NCI-H748 (cell line): ENCODE measurements around the gene A2M.

Experiments
- DNase-seq: peaks from one replicate; lab custom pipeline; 2025; ENCODE audit not compliant: unreplicated experiment; lab: John Stamatoyannopoulos, UW

The A2M gene

GRCh38 chr12:9099552-9100190 lies 16.0 kb downstream of the A2M start:
- no peak for DNase-seq

GRCh38 chr12:9098463-9099026 lies 17.2 kb downstream of the A2M start:
- no peak for DNase-seq

GRCh38 chr12:9098115-9098452 lies 17.6 kb downstream of the A2M start:
- no peak for DNase-seq

GRCh38 chr12:9096563-9097176 lies 19.0 kb downstream of the A2M start:
- no peak for DNase-seq

- no peak for DNase-seq
Observed at GRCh38 chr12:9095322-9095721, 20.4 kb downstream of the A2M start.

GRCh38 chr12:9094512-9095206 lies 21.1 kb downstream of the A2M start:
- DNase-seq = no peak

GRCh38 chr12:9091891-9092598 lies 23.7 kb downstream of the A2M start:
- DNase-seq = no peak

GRCh38 chr12:9090220-9090619 lies 25.5 kb downstream of the A2M start:
- DNase-seq = no peak

- no peak for DNase-seq
Observed at GRCh38 chr12:9087087-9087835, 28.5 kb downstream of the A2M start.

GRCh38 chr12:9086087-9086486 lies 29.6 kb downstream of the A2M start:
- no peak for DNase-seq

- DNase-seq = no peak
Observed at GRCh38 chr12:9084417-9084816, 31.3 kb downstream of the A2M start.

- DNase-seq = no peak
Observed at GRCh38 chr12:9083793-9084192, 31.9 kb downstream of the A2M start.

GRCh38 chr12:9081667-9082427 lies 33.9 kb downstream of the A2M start:
- no peak for DNase-seq

- DNase-seq = no peak
Observed at GRCh38 chr12:9079883-9080675, 35.6 kb downstream of the A2M start.

GRCh38 chr12:9079082-9079481 lies 36.6 kb downstream of the A2M start:
- DNase-seq = no peak

- no peak for DNase-seq
Observed at GRCh38 chr12:9077152-9078031, 38.3 kb downstream of the A2M start.

GRCh38 chr12:9076733-9077132 lies 39.0 kb downstream of the A2M start:
- no peak for DNase-seq

GRCh38 chr12:9075138-9075535 lies 40.6 kb downstream of the A2M start:
- DNase-seq = no peak
